Keratinocyte (primary cell): ENCODE measurements around the gene MSI1.

Experiments
- EZH2 ChIP-seq: IDR thresholded peaks from one replicate; pipeline ENCODE4 v1.6.1; 2012; ENCODE audit warnings: inconsistent platforms, mild to moderate bottlenecking, low read length, moderate library complexity
- TF ChIP-seq, protein P1 (sequence below), 3 experiments: IDR thresholded peaks in 1 of 3; conservative IDR thresholded peaks in 1 of 3; optimal IDR thresholded peaks in 1 of 3; 2 replicates in 2 of 3; 3 replicates in 1 of 3; pipeline versions ENCODE3 to v1.5.1; 2011; ENCODE audit warnings: low read length in 3 of 3, mild to moderate bottlenecking in 3 of 3, moderate library complexity in 2 of 3, control low read depth in 1 of 3, inconsistent platforms in 1 of 3; ENCODE audit not compliant: insufficient read depth in 2 of 3; ENCODE audit errors: extremely low read depth in 1 of 3

DNA sequence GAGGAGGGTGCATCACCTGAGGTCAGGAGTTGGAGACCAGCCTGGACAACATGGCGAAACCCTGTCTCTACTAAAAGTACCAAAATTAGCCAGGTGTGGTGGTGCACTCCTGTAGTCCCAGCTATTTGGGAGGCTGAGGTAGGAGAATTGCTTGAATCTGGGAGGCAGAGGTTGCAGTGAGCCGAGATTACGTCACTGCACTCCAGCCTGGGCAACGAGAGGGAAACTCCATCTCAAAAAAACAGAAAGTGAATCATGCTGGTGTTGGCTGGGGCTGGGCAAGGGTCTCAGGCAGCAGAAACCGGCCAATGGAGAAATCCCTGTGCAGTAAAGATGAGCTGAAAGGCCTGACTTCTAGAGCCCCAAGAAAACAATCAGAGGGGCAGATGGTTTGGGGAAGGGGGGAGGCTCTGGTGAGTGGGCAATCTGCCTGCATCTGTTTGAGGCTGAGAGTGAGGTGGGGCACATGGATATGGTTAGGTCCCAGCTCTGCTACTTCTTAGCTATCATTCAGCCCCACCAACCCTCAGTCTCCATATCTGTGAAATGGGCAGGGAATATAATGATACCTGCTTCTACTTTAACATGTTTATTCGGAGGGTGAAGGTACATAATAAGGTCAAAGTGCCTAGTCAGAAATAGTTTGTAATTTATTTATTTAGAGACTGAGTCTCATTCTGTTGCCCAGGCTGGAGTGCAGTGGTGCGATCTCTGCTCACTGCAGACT lies 47.7 kb upstream of the MSI1 start:
- TF ChIP-seq, protein P1, sequence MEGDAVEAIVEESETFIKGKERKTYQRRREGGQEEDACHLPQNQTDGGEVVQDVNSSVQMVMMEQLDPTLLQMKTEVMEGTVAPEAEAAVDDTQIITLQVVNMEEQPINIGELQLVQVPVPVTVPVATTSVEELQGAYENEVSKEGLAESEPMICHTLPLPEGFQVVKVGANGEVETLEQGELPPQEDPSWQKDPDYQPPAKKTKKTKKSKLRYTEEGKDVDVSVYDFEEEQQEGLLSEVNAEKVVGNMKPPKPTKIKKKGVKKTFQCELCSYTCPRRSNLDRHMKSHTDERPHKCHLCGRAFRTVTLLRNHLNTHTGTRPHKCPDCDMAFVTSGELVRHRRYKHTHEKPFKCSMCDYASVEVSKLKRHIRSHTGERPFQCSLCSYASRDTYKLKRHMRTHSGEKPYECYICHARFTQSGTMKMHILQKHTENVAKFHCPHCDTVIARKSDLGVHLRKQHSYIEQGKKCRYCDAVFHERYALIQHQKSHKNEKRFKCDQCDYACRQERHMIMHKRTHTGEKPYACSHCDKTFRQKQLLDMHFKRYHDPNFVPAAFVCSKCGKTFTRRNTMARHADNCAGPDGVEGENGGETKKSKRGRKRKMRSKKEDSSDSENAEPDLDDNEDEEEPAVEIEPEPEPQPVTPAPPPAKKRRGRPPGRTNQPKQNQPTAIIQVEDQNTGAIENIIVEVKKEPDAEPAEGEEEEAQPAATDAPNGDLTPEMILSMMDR (optimal IDR thresholded peaks at IDR 0.05 in 1 of 3, IDR thresholded peaks at IDR 0.05 in 1 of 3, conservative IDR thresholded peaks at IDR 0.05 in 1 of 3; ENCODE audit: extremely low read depth in 1 of 3, insufficient read depth in 2 of 3, low read length in 3 of 3) = no peak
- no peak for TF ChIP-seq EZH2
